K562 (cell line): Measurements from ENCODE around the gene B4GALT1. TPM values are rescaled to one million over a fixed set of nuclear protein-coding genes. Genes with fewer than 3 reads are reported as not detected.

ENCODE experiments used
- BHLHE40 ChIP-seq: IDR thresholded peaks from 2 replicates; pipeline ENCODE4 v1.6.1; 2011; ENCODE audit warnings: low read length, improper control_type of control experiment
- GABPA ChIP-seq: fragments of 200-800 bp; sonication (Bioruptor generic); conservative IDR thresholded peaks from 2 replicates; pipeline ENCODE4 v1.6.1; 2016; ENCODE audit warnings: low read depth, missing genetic modification characterization, missing compliant biosample characterization
- HINFP ChIP-seq: fragments of 450-650 bp; conservative IDR thresholded peaks from 2 replicates; pipeline ENCODE4 v1.6.1; 2016; ENCODE audit warnings: missing genetic modification characterization, low read depth, mild to moderate bottlenecking, control low read depth, missing compliant biosample characterization
- POLR2AphosphoS5 ChIP-seq: IDR thresholded peaks from 2 replicates; pipeline ENCODE4 v1.6.1; 2011; ENCODE audit warnings: mild to moderate bottlenecking, low read depth, low read length, moderate library complexity; ENCODE audit not compliant: control insufficient read depth, insufficient read depth
- RREB1 ChIP-seq: fragments of 250-450 bp; sonication (Bioruptor Pico); IDR thresholded peaks from 2 replicates; pipeline ENCODE4 v1.4.0; 2020
- SAP30 ChIP-seq: fragments of 200-600 bp; sonication (generic); IDR thresholded peaks from 2 replicates; pipeline ENCODE4 v1.6.1; 2012; ENCODE audit warnings: borderline replicate concordance, low read depth, mild to moderate bottlenecking, moderate library complexity, low read length, control low read depth, inconsistent platforms; ENCODE audit not compliant: insufficient read depth, poor library complexity, severe bottlenecking
- SREBF1 ChIP-seq: fragments of 150-350 bp; IDR thresholded peaks from 2 replicates; pipeline ENCODE4 v1.6.1; 2014; ENCODE audit warnings: antibody characterized with exemption, low read depth, low read length, borderline replicate concordance
- STAT6 ChIP-seq: sonication (generic); formaldehyde crosslinking; IDR thresholded peaks from 2 replicates; pipeline ENCODE4 v1.8.1; 2023; ENCODE audit warnings: mild to moderate bottlenecking, missing genetic modification reagents
- TBL1XR1 ChIP-seq, 2 experiments: IDR thresholded peaks; 2 replicates each; pipeline ENCODE4 v1.6.1; 2012; ENCODE audit warnings: improper control_type of control experiment in 2 of 2, low read length in 2 of 2, mild to moderate bottlenecking in 1 of 2
- YY1 ChIP-seq, 3 experiments: IDR thresholded peaks; 2 replicates each; pipeline ENCODE4 v1.6.1; 2011; ENCODE audit warnings: low read length in 2 of 3, mild to moderate bottlenecking in 2 of 3, moderate library complexity in 2 of 3, borderline replicate concordance in 1 of 3, control low read depth in 1 of 3, low read depth in 1 of 3; ENCODE audit not compliant: insufficient read depth in 3 of 3, insufficient replicate concordance in 2 of 3, control insufficient read depth in 1 of 3, insufficient read length in 1 of 3; ENCODE audit errors: extremely low read depth in 1 of 3
- ZNF639 ChIP-seq, 2 experiments: fragments of 200-800 bp in 1 of 2; sonication (Bioruptor generic) in 1 of 2; sonication (generic) in 1 of 2; formaldehyde crosslinking in 1 of 2; IDR thresholded peaks in 1 of 2; conservative IDR thresholded peaks in 1 of 2; 2 replicates each; pipeline versions ENCODE4 v1.5.0 to v1.6.1; 2016 to 2020; ENCODE audit warnings: missing compliant biosample characterization in 1 of 2, missing genetic modification characterization in 1 of 2, missing genetic modification reagents in 1 of 2
- polyA plus RNA-seq, 8 experiments: library from polyadenylated mRNA; depleted of rRNA in 4 of 8; stranded (reverse) in 5 of 8; unstranded in 3 of 8; fragments of >200 nt; fragmentation: Nextera tagmentation in 2 of 8; fragmentation: Illumina TruSeq in 1 of 8; extraction: Ambion mirVana in 2 of 8; extraction: Trizol in 1 of 8; gene quantifications; 2 replicates each; pipeline versions ENCODE4 v1.2.1 to v1.2.3, GENCODE V29; 2011 to 2014; ENCODE audit warnings: inconsistent platforms in 1 of 8, missing spikeins in 1 of 8
- total RNA-seq, 7 experiments: library from RNA; depleted of rRNA in 6 of 7; stranded (reverse); fragments of >200 nt in 6 of 7; fragmentation: Illumina TruSeq in 2 of 7; extraction: Trizol in 2 of 7; gene quantifications; 2 replicates each; pipeline versions ENCODE4 v1.2.1 to v1.2.3, GENCODE V29; 2011 to 2021; ENCODE audit warnings: low replicate concordance in 1 of 7

Gene B4GALT1
- total and polyA plus RNA-seq, 9 of the 15 experiments (the other 6 are each of a cell fraction or from before 2014, with no cell fraction given) = 4.1 to 26.8 (median 7.1) TPM

- TF ChIP-seq RREB1 = no peak
- TF ChIP-seq YY1 (IDR thresholded peaks at IDR 0.05; ENCODE audit: borderline replicate concordance in 1 of 3, control insufficient read depth in 1 of 3, extremely low read depth in 1 of 3, insufficient read depth in 3 of 3, insufficient read length in 1 of 3, insufficient replicate concordance in 2 of 3, low read depth in 1 of 3, low read length in 2 of 3) = peak in 1 of 3 experiments; percentile 14
- peak; percentile 96 for TF ChIP-seq GABPA (tag)
- 0 out of 4 replicates have a peak, but pooled peaks of 1 of the 2 experiments have one; percentile 14 for TF ChIP-seq ZNF639 (CRISPR knock-in tag; conservative IDR thresholded peaks at IDR 0.05 in 1 of 2, IDR thresholded peaks at IDR 0.05 in 1 of 2)
- peak; percentile 59; the same call in 1 of the 2 replicates for TF ChIP-seq POLR2AphosphoS5
- TF ChIP-seq BHLHE40 = no peak
- TF ChIP-seq TBL1XR1 (IDR thresholded peaks at IDR 0.05; ENCODE audit: low read length in 2 of 2) = no peak
- 0 out of 2 replicates have a peak, but pooled peaks have one; percentile 33 for TF ChIP-seq STAT6 (CRISPR knock-in tag)
- no peak for TF ChIP-seq SREBF1
- TF ChIP-seq HINFP (tag) = no peak
- peak; percentile 60 for TF ChIP-seq SAP30
These were observed 90.8 kb downstream of the B4GALT1 start, which contains the start of gene SMU1 (continued) for GRCh38 chr9:33076046-33077004.
